Calu3 (cell line): ENCODE measurements around the gene DDX49. TPM values are rescaled to one million over a fixed set of nuclear protein-coding genes. Genes with fewer than 3 reads are reported as not detected.

Experiments used
- BruUV-seq: library from RNA; stranded (reverse); fragments of 400-500 nt; replicated peaks from 2 replicates; lab custom pipeline; 2021; lab: Mats Ljungman, UMichigan
- CTCF ChIA-PET: fragments of 300-600 bp; sonication (Branson Sonifier 250); formaldehyde crosslinking; loops from one replicate; lab custom pipeline; 2022; ENCODE audit warnings: antibody characterized with exemption; lab: Charles Lee
- DNase-seq: peaks from one replicate; pipeline ENCODE4 v3.0.0; 2022
- H3K27ac Mint-ChIP-seq: one replicate; pipeline ENCODE4 v1.8.0; 2022; ENCODE audit warnings: mixed read lengths; ENCODE audit not compliant: unreplicated experiment
- H3K27me3 Mint-ChIP-seq: one replicate; pipeline ENCODE4 v1.8.0; 2022; ENCODE audit warnings: mixed read lengths; ENCODE audit not compliant: unreplicated experiment
- H3K36me3 Mint-ChIP-seq: one replicate; pipeline ENCODE4 v1.8.0; 2022; ENCODE audit warnings: mild to moderate bottlenecking, moderate library complexity, mixed read lengths; ENCODE audit not compliant: insufficient read depth, unreplicated experiment
- H3K4me1 Mint-ChIP-seq: one replicate; pipeline ENCODE4 v1.8.0; 2022; ENCODE audit warnings: mild to moderate bottlenecking, low read depth, mixed read lengths; ENCODE audit not compliant: unreplicated experiment
- H3K4me3 Mint-ChIP-seq: one replicate; pipeline ENCODE4 v1.8.0; 2022; ENCODE audit warnings: mild to moderate bottlenecking, low read depth, moderate library complexity, mixed read lengths; ENCODE audit not compliant: unreplicated experiment
- H3K9me3 Mint-ChIP-seq: one replicate; pipeline ENCODE4 v1.8.0; 2022; ENCODE audit warnings: low read depth, mixed read lengths; ENCODE audit not compliant: unreplicated experiment
- CTCF ChIP-seq: fragments of 200-600 bp; IDR thresholded peaks from one replicate; pipeline ENCODE4 v1.8.0; 2022; ENCODE audit warnings: antibody characterized with exemption; ENCODE audit not compliant: unreplicated experiment
- intact Hi-C: fragments of 100-400 bp; cut with micrococcal nuclease; formaldehyde crosslinking; loops from one replicate; pipeline ENCODE4 v1.10.0; 2022; ENCODE audit not compliant: unreplicated experiment
- total RNA-seq: library from RNA; stranded (reverse); gene quantifications from 2 replicates; pipeline ENCODE4 v1.2.3, GENCODE V29; 2022

DDX49 gene
- total RNA-seq, 1 experiment from 2014 or later = 34.4 TPM

- CTCF ChIA-PET = no interaction called here
- no peak for TF ChIP-seq CTCF
- H3K4me1 Mint-ChIP-seq = no peaks in the 10 kb centered on the region
- no peak overlapping the region for H3K4me3 Mint-ChIP-seq
- no peak overlapping the region for H3K27ac Mint-ChIP-seq
- no peaks in the 10 kb centered on the region for H3K27me3 Mint-ChIP-seq
- no peaks in the 10 kb centered on the region for H3K36me3 Mint-ChIP-seq
- intact Hi-C loops = no loop called here
- no peaks in the 10 kb centered on the region for H3K9me3 Mint-ChIP-seq
- DNase-seq = no peak
- no TSS peak for BruUV-seq
Measured at GRCh38 chr19:18886972-18887371, 32.5 kb upstream of the DDX49 start.

GRCh38 chr19:18889949-18890745 lies 29.4 kb upstream of the DDX49 start:
- CTCF ChIA-PET = no interaction called here
- no TSS peak for BruUV-seq
- intact Hi-C loops = no loop called here
- Mint-ChIP-seq H3K27ac (no peak overlapping the region), H3K4me3 (no peak overlapping the region), H3K36me3 (peaks cover 4% of the 10 kb centered on the region), H3K27me3 (no peaks in the 10 kb centered on the region), H3K4me1 (no peaks in the 10 kb centered on the region), H3K9me3 (no peaks in the 10 kb centered on the region)
- no peak for DNase-seq
- no peak for TF ChIP-seq CTCF

- Mint-ChIP-seq H3K4me1 (no peaks in the 10 kb centered on the region), H3K4me3 (no peak overlapping the region), H3K27ac (no peak overlapping the region), H3K9me3 (no peaks in the 10 kb centered on the region), H3K36me3 (peaks cover 12% of the 10 kb centered on the region), H3K27me3 (no peaks in the 10 kb centered on the region)
- DNase-seq = no peak
- CTCF ChIA-PET = interaction anchor here (0.6 to 1.2 kb wide), 2 partner anchors 93 to 980 kb away, joined by 4 to 6 read pairs; no protein-coding TSS in a partner anchor
- intact Hi-C loops = no loop called here
- BruUV-seq = no TSS peak
- no peak for TF ChIP-seq CTCF
Measured at GRCh38 chr19:18893587-18894253, 25.8 kb upstream of the DDX49 start.

GRCh38 chr19:18894254-18895037 lies 25.1 kb upstream of the DDX49 start:
- TF ChIP-seq CTCF = no peak
- DNase-seq = no peak
- intact Hi-C loops = loop anchor here (5.0 kb wide), 1 partner anchor 93 kb away; no protein-coding TSS in a partner anchor
- BruUV-seq = no TSS peak
- Mint-ChIP-seq H3K36me3 (peaks cover 12% of the 10 kb centered on the region), H3K4me1 (no peaks in the 10 kb centered on the region), H3K27ac (no peak overlapping the region), H3K27me3 (no peaks in the 10 kb centered on the region), H3K4me3 (peak overlapping the region; percentile 63), H3K9me3 (no peaks in the 10 kb centered on the region)
- CTCF ChIA-PET = interaction anchor here (1.1 to 1.2 kb wide), 2 partner anchors 21 to 92 kb away, joined by 3 to 4 read pairs; no protein-coding TSS in a partner anchor
